Heart left ventricle (tissue), 13 donors: ENCODE data around the gene SLC25A43.

Experiments used
- POLR2A ChIP-seq, 2 donors: fragments of 450-650 bp; IDR thresholded peaks; one replicate each; pipeline ENCODE4 v1.6.1; 2017; ENCODE audit warnings: antibody characterized with exemption in 2 of 2, mild to moderate bottlenecking in 2 of 2, moderate library complexity in 2 of 2
- TF ChIP-seq, protein P1 (sequence below), 12 donors: fragments of 200-600 bp; sonication (generic) in 4 of 12; IDR thresholded peaks; one replicate each; pipeline versions ENCODE4 v1.5.0 to v1.8.0; 2018 to 2022; ENCODE audit warnings: antibody characterized with exemption in 12 of 12, mild to moderate bottlenecking in 5 of 12
- donor health status: ischemic (EF 13 %, LVEDD 7.1; RV severe dilation, severe dysfunction).
- donor health status: DM: no; HTN: yes; CAD: no.
- donor health status: DM: no; HTN: no; CAD: no.
- donor health status: ischemic (EF 25% LVEDD 6.9; RV normal size, moderate dysfunction).
- donor health status: ischemic (EF 25% LVEDD 5.7; RV mildly dilated, moderate dysfunction).
- donor health status: ischemic (EF 35%, LVEDD 5.7; RV mildly dilated, moderate dysfunction).
- donor health status: nonischemic (EF 11% LVEDD 7.7; RV severe dilation, severe dysfunction).
- donor health status: DM: yes; HTN: yes; CAD: no.
- donor health status: PGD.
- donor health status: ischemic (EF 29% LVEDD 5.4; RV normal size, mild dysfunction).
- donor health status: nonischemic (EF 23%, LVEDD 6.1; RV moderate dilation, normal function).

GRCh38 chrX:119411959-119412358 is 12.8 kb downstream of the SLC25A43 start:
- TF ChIP-seq, protein P1, sequence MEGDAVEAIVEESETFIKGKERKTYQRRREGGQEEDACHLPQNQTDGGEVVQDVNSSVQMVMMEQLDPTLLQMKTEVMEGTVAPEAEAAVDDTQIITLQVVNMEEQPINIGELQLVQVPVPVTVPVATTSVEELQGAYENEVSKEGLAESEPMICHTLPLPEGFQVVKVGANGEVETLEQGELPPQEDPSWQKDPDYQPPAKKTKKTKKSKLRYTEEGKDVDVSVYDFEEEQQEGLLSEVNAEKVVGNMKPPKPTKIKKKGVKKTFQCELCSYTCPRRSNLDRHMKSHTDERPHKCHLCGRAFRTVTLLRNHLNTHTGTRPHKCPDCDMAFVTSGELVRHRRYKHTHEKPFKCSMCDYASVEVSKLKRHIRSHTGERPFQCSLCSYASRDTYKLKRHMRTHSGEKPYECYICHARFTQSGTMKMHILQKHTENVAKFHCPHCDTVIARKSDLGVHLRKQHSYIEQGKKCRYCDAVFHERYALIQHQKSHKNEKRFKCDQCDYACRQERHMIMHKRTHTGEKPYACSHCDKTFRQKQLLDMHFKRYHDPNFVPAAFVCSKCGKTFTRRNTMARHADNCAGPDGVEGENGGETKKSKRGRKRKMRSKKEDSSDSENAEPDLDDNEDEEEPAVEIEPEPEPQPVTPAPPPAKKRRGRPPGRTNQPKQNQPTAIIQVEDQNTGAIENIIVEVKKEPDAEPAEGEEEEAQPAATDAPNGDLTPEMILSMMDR (IDR thresholded peaks at IDR 0.05) = no peak
- TF ChIP-seq POLR2A (IDR thresholded peaks at IDR 0.05) = no peak
